Activated naive CD8-positive, alpha-beta T cell treated with anti-CD3 and anti-CD28 coated beads, Interleukin-2, amount 50 U/mL, for 16 hours (primary cell): ENCODE results near the gene BRF1.

Experiments
- DNase-seq: peaks from one replicate; pipeline ENCODE4 v3.0.0-alpha.2; 2020; ENCODE audit warnings: low read depth, low spot score

BRF1 gene

DNA sequence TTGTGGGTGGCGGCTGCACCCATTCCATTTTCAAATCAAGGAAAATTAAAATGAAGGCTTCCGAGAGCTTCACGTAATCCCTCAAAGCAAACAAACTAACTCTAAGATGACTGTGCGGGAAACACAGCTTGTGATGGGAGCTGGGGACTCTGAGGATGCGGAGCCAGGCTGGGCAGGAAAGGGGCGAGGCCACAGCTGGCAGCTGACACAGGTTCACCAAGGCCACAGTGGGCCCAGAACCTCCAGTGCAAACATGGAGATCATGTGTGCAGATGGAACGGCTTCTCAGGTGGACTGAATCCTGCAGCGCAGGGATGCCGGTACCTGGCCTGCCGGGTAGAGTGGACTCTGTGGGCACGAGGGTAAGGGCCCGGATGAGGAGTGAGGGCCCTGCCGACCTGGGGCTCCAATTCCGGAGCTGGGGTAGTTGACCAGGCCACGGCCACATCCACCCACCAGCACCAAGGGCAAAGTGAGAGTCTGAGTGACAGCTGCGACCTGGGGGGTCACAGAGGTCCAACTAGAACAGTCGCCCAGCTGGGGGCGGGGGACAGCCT is 71.6 kb downstream of the BRF1 start:
- no peak for DNase-seq

DNA sequence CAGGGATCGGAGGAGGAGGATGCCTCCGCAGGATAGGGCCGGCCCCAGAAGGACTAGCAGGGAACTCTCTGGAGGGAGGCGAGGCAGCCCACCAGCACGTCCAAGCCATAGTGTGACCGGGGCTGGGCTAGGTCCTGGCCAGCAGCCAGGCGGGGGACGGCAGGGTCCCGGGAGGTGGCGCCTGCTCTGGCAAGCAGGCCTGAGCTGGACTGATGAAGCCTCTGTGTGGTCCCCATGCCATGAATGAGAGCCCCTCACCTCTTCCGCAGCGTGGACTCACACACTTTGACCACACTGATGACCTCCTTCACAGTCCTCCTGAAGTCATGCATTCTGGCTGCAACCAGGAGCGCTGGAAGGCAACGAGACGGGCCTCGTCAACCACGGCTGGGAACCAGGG is 72.2 kb downstream of the BRF1 start:
- DNase-seq, result no peak

DNA sequence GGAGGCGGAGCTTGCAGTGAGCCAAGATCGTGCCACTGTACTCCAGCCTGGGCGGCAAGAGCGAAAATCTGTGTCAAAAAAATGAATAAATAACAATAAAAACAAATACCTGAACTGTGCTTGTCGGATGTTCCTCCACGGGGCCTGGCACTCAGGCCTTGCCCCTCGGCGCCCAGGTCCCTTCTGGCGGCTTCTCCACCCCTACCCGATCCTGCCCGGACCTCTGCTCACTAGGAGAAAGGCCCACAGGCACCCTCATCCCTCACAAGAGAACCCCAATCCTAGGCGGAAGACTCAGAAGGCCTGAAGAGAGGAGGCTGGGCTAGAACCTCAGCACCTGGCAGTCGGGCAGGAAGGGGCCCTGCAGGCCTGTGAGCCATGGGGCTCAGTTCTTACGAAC is 73.5 kb downstream of the BRF1 start:
- DNase-seq, result no peak

DNA sequence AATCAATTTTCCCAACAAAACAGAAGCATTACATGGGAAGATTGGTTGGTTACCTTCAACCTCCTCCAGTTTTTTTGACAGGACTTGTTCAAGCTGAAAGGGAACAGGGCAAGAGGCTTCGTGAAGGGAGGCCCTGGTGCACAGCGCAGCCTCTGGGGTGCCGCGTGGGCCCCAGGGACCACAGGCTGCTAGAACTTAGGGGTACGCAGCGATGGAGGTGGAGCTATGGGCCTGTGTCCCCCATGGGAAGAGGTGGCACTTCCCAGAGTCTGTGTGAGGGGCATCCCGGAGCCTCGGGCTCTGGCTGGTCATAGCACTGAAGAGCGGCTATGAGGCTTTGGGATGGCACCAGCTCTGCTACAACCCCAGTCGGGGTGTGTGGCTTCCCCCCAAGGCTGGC is 74.6 kb downstream of the BRF1 start:
- DNase-seq, result no peak

DNA sequence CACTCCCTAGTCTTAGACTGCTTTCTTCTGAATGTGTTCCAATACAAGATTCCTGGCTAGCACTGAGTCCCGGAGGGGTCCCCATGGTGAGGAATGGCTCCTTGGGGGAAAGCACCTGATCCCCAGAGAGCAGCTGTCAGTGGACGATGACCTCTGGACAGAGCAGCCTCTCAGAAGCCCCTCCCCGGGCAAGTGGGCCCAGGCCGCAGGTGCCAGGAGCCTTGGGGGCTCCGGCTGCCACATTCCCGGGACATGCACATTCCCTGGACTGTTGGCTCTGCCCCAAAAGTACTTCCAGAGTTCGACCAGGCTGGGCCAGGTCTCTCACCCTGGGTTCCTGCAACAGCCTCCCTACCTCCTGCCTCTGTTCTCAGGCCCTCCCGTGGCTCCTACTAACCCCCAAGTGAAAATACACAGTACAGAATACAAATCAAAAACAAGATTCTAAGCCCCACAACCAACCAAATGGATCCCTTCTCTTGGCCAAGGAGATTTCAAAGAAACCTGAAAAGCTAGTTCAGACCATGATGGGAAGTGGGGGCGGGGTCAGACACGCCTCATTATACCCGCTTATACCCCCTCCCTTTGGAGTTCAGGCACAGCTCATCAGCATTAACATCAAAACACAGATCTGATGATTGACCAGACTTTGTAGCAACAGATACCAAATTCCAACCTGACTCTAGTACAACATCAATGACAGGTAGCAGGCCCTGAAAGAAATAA is 75.8 kb downstream of the BRF1 start:
- DNase-seq, result no peak

DNA sequence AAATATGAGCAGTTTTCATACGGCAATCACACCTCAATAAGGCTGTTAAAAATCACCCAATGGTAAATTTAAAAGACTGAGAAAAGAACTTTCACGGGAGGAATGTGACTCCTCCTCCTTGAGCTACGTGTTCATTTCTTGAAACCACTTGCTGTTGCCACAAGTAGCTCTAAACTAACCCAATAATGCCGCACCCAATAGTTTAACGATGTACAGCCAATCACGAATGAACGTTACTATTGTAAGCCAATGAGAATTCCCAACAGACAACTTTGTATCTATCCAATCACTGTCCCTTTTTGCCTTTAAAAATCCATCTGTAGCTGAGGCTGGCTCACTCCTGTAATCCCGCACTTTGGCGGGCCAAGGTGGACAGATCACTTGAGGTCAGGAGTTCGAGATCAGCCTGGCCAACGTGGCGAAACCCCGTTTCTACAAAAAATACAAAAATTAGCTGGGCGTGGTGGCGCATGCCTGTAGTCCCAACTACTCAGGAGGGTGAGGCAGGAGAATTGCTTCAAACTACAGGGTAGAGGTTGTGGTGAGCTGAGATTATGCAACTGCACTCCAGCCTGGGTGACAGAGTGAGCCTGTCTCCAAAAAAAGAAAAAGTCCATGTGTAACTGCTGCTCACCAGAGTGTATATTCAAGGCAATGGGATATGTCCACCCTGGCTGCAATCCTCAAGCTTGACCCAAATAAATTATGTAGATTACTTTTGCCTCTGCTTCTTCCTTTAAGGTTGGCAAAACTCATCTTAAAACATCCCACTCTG is 76.8 kb downstream of the BRF1 start:
- no peak for DNase-seq

DNA sequence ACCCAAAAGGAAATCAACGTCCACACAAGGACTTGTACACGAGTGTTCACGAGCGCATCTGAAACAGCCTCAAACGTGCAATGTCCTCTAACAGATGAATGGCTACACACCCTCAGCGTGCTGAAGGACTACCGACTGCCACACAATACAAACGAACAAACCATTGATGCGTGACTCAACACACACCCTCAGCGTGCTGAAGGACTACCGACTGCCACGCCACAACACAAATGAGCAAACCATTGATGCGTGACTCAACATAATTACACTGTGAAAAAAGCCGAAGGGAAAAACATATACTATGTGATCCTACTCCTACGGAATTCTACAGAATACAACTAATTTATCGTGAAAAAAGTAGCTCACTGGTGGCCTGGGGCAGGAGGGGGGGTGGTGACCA is 77.5 kb downstream of the BRF1 start:
- DNase-seq, result no peak

DNA sequence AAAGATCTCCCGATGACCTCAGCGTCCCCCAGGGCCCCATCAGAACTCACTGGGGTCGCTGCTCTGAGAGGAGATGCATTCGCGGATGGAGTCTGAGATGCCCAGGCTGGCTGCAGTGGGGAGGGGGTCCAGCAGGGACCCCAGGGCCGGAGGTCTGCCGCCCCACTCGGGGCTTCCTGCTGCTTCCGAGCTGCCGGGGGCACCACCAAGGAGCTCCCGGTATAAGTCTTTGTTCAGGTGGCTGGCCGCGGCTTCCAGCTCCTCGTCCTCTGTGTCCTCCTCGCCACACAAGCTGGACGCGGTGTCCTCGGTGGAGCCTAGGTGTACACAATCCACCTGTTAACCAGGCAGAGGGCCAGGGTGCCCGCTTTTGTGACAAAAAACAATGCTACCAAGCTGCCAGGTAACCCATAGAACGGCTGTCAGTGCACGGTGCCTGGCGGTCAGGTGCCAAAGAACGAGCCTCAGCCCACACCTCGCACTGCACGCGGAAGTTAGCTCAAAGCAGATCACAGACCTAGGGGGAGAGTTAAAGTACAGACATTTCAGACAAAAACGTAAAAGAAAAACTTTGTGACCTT is 79.1 kb downstream of the BRF1 start:
- DNase-seq, result no peak

DNA sequence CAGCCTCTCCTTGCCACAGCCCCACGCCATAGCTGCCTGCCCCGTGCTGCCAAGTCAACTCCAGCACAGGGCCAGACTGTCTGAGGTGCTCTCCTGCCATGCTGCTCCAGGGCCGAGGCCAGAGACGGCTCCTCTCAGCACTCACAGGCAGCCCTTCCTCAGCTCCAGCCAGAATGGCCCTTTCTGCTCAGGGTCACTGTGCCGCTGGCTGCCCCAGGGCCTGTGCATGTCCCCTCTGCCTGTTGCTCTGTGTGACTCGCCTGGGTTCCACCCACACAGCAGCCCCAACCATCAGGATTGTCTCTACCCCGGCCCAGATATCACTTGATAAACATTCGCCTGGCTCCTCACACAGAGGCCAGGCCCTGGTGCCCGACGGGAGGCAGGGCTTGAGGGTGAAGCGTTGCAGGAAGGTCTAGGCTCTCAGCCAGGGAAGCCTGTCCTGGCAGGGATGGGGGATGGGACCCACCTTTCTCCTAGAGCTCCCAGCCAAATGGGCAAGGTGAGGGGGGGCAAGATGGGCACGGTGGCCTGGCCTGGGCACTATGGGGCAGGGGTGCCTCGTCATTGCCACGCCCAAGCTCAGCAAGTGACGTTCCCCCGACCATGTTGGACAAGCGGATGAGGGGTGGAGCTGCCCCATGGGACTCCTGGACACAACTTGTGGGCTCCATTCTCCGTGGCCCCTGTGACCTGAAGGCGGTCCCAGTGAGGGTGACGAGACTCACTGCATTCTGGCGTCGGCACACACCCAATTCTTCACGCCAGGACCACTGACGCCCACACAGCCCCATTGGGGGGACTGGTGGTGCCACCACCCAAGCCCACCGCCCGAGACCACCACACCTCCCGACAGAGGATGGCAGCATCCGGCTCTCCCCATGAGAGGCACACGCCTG is 79.9 kb downstream of the BRF1 start:
- DNase-seq, result no peak

DNA sequence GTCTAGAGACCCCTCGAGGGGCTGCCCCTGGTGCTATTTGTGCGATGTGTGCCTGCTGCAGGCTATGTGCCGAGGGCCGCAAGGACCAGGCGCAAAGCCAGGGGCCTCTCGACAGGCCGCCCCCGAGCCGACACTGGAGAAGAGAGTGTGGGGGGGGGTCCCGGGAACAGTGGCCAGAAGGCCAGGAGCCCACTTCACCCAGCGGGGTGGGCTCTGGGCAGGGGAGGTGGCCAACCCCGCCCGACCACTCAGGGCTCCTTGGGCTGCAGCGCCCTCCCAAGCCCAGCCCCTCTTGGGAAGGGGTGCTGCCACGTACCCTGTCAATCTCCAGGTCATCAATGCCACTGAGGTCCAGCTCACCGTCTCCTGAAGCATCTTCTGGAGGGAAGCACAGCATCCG is 81.0 kb downstream of the BRF1 start:
- DNase-seq, result no peak

DNA sequence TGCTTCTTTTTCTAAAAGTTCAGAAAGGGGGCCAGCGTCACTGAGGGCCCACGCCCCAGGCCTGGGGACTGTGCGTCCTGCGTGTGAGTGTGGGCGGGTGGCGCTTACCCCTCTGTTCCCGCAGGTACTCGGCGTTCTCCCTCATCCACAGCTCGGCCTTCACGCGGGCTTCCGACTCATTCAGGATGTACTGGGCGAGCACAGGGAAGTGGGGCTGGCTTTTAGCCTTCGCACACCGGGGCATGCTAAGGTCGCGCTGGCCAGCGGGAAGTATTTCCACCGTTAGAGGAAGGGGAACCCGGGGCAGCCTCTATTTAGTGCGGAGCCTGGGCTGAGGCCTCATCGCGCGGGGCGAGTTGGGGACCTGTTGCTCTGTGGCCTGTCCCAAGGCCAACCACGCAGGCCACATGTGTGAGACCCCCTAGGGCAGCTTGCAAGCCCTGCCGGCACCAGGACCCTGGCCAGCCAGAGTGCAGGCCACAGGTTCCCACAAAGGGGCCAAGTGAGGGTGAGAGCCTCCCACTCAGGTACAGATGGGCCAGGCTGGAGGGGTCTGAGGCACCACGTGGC is 81.7 kb downstream of the BRF1 start:
- DNase-seq, result no peak

DNA sequence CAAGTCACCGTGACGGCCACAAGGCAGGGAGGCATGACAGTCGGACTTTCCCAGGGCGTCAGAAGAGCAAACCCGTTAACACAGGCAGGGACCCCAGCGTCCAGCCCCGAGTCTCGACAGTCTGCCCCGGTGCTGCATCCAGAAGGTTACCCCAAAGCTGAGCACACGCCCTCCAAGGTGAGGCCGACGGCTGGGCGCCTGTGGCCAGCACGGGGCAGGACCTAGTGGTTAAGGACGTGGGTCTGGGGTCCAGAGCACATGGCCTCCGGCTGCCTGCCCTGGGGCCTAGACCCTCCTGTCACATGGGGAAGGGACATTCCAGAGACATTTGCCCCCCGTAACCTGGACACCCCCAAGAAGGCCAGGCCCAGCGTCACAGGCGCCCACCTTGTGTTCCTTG is 82.2 kb downstream of the BRF1 start:
- no peak for DNase-seq

DNA sequence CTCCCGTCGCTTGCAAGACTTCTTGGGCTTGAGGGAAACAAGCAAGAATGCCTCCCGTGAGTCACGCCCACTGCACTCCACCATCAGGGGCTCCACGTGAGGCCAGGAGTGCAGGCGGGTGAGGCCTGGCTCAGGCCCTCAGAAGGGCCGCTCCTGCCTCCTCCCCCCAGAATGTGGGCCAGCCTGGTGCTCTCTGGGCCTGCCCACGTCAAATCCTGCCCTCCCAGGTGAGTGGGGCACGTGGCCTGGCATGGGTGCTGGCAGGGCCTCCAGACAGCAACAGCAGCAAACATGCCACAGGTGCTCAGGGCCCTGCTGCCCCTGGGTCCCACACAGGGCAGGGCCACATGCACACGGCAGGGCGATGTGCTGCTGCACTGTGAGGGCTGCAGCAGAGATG is 83.0 kb downstream of the BRF1 start:
- DNase-seq, result no peak

DNA sequence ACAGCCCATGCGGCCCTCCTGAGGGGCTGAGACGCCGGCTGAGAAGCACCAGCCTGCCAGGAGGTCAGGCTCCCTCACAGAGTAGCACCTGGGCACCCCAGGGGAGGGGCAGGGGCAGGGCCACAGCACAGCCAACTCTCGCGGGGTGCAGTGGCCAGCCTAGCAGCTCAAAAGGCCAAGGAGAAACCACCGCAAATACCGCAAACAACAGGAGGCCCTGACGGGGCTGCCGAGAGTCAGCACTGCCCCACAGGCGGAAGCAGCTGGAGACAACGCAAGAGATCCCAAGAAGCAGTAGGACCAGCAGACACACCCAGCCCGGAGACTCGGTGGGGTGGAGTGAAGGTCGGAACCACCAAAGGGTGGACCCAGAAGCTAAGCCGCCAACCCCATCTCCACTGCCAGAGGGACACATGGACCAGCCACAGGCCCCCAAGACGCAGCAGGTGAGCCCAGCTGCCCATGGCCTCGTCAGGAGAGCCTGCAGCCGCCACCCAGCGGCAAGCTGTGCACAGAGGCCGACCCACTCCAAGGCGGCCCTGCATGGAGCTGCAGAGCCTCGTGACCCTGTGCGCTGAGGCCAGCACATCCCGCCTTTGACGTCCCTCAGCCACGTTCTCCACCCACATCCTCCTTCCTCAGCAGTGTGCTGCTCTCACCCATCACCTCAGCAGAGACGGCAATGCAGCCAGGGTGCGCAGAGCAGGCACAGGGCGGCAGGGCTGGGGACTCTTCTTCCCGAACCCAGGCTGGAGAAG is 84.1 kb downstream of the BRF1 start:
- DNase-seq, result no peak

DNA sequence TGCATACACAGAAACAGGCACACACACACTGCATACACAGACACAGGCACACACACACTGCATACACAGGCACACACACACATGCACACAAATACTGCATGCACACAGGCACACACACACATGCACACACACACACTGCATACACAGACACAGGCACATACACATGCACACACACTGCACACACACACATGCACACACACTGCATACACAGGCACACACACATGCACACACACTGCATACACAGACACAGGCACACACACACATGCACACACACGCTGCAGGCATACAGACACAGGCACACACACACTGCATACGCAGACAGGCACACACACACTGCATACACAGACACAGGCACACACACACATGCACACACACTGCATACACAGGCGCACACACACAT is 85.2 kb downstream of the BRF1 start:
- DNase-seq, result no peak

DNA sequence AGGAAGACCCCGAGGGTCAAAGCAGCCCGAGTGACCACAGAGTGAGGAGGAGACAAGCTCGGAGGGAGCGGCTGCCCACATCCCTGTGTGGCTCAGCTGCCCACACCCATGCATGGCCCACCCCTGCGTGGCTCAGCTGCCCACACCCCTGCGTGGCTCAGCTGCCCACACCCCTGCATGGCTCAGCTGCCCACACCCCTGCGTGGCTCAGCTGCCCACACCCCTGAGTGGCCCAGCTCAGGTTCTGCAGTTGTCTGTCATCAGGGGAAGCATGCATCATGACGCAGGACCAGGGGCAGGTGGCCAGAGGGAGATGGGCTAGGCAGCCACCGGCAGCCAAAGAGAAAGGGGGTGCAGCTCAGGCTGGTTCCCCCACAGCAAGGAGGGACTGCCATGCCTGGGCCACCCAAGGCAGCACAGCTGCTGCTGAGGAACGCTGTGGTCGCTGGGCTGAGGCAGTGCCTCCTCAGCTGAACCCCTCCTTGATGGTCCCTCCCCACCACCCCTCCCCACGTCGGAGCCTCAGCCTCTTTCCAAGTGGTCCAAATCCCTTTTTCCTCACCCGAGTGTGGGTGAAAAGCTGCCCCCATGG is 86.4 kb downstream of the BRF1 start:
- no peak for DNase-seq

DNA sequence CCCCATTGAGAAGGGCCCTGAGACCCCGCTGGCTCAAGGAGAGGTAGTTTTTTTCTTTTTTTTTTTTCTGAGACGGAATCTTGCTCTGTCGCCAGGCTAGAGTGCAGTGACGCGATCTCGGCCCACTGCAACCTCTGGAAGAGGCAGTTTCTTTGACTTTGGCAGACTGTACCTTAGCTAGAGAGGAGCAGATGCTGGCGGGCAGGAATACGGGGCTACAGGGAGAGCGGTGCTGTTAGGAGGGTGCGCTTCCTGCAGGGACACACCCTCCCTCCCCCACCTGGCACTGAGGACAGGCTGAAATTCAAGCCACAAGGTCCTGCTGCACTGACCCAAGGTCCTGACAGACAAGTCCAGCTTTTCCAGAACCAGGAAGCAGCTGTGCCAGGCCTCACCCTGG is 87.4 kb downstream of the BRF1 start:
- DNase-seq, result no peak

DNA sequence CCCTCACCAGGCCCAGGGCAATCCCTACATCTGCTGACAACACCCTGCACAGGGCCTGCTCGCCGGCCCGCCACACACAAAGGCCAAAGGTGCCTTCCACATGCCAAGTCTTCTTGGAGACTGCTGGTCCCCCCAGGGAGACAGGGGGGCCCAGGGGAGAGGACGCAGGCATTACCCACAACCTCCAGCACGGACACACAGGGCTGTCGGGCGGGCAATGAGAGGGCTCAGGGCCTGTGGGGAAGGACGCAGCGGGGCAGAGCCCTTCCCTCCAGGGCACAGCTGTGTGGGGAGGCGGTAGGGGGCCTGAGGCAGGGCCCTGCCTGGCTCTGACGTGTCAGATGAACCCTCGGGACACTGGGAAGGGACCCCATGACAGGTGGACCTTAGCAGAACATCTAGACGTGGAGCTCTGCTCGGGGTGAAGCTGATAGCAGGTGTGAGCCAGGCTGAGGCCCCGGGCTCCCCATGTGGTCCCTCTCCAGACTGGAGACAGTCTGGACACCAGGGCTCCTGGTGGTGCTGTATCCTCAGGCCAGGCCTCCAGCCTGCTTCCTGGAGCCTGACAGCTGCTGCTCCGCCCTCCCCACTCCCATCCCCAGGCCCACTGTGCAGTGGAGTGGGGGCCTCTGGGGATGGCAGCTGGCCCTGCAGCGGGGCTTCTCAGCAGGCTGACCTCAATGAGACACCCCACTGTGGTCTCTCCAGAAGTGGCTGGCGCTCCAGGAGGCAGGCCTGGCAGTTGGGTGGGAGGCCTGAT is 88.1 kb downstream of the BRF1 start:
- DNase-seq, result no peak

DNA sequence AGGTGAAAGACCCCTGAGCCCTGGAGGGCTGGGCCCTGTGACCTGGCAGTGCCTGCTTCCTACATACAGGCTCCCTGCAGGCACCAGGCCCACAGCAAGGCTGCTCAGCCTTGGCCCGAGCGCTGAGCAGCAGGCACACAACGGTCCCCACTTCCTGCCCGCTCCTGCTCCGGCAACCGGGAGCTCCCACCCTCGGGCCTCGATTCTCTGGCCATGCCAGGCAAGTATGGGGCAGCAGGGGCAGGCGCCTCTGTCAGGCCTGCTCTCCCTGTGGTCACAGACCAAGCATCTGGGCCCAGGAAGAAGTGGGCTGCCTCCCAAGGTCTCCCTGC is 89.1 kb downstream of the BRF1 start:
- no peak for DNase-seq
